HepG2 (cell line): Measurements from ENCODE around the gene CCDC142. TPM values are rescaled to one million over a fixed set of nuclear protein-coding genes. Genes with fewer than 3 reads are reported as not detected.
A peak's percentile ranks its signal among the peaks of the same experiment; 100 is the strongest.

Experiments
- ARNT2 ChIP-seq: sonication (generic); formaldehyde crosslinking; IDR thresholded peaks from 2 replicates; pipeline ENCODE4 v1.8.0; 2022; ENCODE audit warnings: mild to moderate bottlenecking, low read depth, missing genetic modification reagents, moderate library complexity
- ATRX ChIP-seq: sonication (generic); formaldehyde crosslinking; IDR thresholded peaks from 2 replicates; pipeline ENCODE4 v1.4.0; 2020; ENCODE audit warnings: missing genetic modification reagents, borderline replicate concordance
- CHD4 ChIP-seq: fragments of 200-600 bp; sonication (generic); IDR thresholded peaks from 2 replicates; pipeline ENCODE4 v1.7.0; 2017; ENCODE audit warnings: mild to moderate bottlenecking, low read length, borderline replicate concordance
- HOXA7 ChIP-seq: sonication (generic); formaldehyde crosslinking; IDR thresholded peaks from 2 replicates; pipeline ENCODE4 v1.8.1; 2022; ENCODE audit warnings: mild to moderate bottlenecking, missing genetic modification reagents, moderate library complexity
- HOXA9 ChIP-seq: sonication (generic); formaldehyde crosslinking; IDR thresholded peaks from 2 replicates; pipeline ENCODE4 v1.8.1; 2022; ENCODE audit warnings: missing genetic modification reagents, mild to moderate bottlenecking, moderate library complexity, borderline replicate concordance
- MED1 ChIP-seq: sonication (generic); formaldehyde crosslinking; IDR thresholded peaks from 2 replicates; pipeline ENCODE4 v1.4.0; 2020; ENCODE audit warnings: missing genetic modification reagents
- MIXL1 ChIP-seq: IDR thresholded peaks from 2 replicates; pipeline ENCODE4 v1.6.1; 2016
- MTA1 ChIP-seq: sonication (generic); formaldehyde crosslinking; IDR thresholded peaks from 2 replicates; pipeline ENCODE4 v1.4.0; 2020; ENCODE audit warnings: missing genetic modification reagents, mild to moderate bottlenecking, borderline replicate concordance
- NCOA2 ChIP-seq: sonication (generic); formaldehyde crosslinking; IDR thresholded peaks from 2 replicates; pipeline ENCODE4 v1.8.0; 2022; ENCODE audit warnings: inconsistent platforms
- PHB2 ChIP-seq: fragments of 450-650 bp; IDR thresholded peaks from 2 replicates; pipeline ENCODE4 v1.6.1; 2018; ENCODE audit not compliant: partially characterized antibody
- PLRG1 ChIP-seq: fragments of 450-650 bp; conservative IDR thresholded peaks from 2 replicates; pipeline ENCODE4 v1.6.1; 2016
- POLR2A ChIP-seq, 2 experiments: IDR thresholded peaks; 2 replicates each; pipeline ENCODE4 v1.6.1; 2011; ENCODE audit warnings: low read depth in 2 of 2, low read length in 2 of 2, mild to moderate bottlenecking in 1 of 2, moderate library complexity in 1 of 2; ENCODE audit not compliant: insufficient read depth in 1 of 2
- PPARG ChIP-seq: conservative IDR thresholded peaks from 2 replicates; pipeline ENCODE4 v1.6.1; 2016; ENCODE audit warnings: missing biosample characterization, missing genetic modification reagents
- SALL2 ChIP-seq: sonication (generic); formaldehyde crosslinking; IDR thresholded peaks from 2 replicates; pipeline ENCODE4 v1.8.1; 2023; ENCODE audit warnings: mild to moderate bottlenecking, missing genetic modification reagents, inconsistent platforms
- SIX4 ChIP-seq: sonication (generic); formaldehyde crosslinking; IDR thresholded peaks from 2 replicates; pipeline ENCODE4 v1.4.0; 2020; ENCODE audit warnings: missing genetic modification reagents
- SMAD3 ChIP-seq: sonication (generic); formaldehyde crosslinking; IDR thresholded peaks from 2 replicates; pipeline ENCODE4 v1.4.0; 2020; ENCODE audit warnings: missing genetic modification reagents
- TBL1XR1 ChIP-seq: fragments of 150-350 bp; IDR thresholded peaks from 2 replicates; pipeline ENCODE4 v1.6.1; 2014; ENCODE audit warnings: borderline replicate concordance, low read length; ENCODE audit not compliant: partially characterized antibody
- ZFP37 ChIP-seq: sonication (generic); formaldehyde crosslinking; IDR thresholded peaks from 2 replicates; pipeline ENCODE4 v1.4.0; 2020; ENCODE audit warnings: missing genetic modification reagents, borderline replicate concordance
- ZFP91 ChIP-seq: sonication (generic); formaldehyde crosslinking; IDR thresholded peaks from 2 replicates; pipeline ENCODE4 v1.9.0; 2022; ENCODE audit warnings: missing genetic modification reagents, mild to moderate bottlenecking, borderline replicate concordance
- ZNF251 ChIP-seq: sonication (generic); formaldehyde crosslinking; IDR thresholded peaks from 2 replicates; pipeline ENCODE4 v1.9.0; 2021; ENCODE audit warnings: mild to moderate bottlenecking, missing genetic modification reagents
- ZNF274 ChIP-seq: sonication (generic); formaldehyde crosslinking; IDR thresholded peaks from 2 replicates; pipeline ENCODE4 v1.5.1; 2020; ENCODE audit warnings: mild to moderate bottlenecking, missing genetic modification reagents
- ZNF484 ChIP-seq: sonication (generic); formaldehyde crosslinking; IDR thresholded peaks from 2 replicates; pipeline ENCODE4 v1.5.1; 2020; ENCODE audit warnings: mild to moderate bottlenecking, low read depth, missing genetic modification reagents, borderline replicate concordance
- ZNF501 ChIP-seq: sonication (generic); formaldehyde crosslinking; IDR thresholded peaks from 2 replicates; pipeline ENCODE4 v1.5.1; 2020; ENCODE audit warnings: mild to moderate bottlenecking, moderate library complexity, missing genetic modification reagents
- ZNF598 ChIP-seq: sonication (generic); formaldehyde crosslinking; IDR thresholded peaks from 2 replicates; pipeline ENCODE4 v1.5.1; 2020; ENCODE audit warnings: mild to moderate bottlenecking, missing genetic modification reagents, borderline replicate concordance
- ZNF776 ChIP-seq: sonication (generic); formaldehyde crosslinking; IDR thresholded peaks from 2 replicates; pipeline ENCODE4 v1.4.0; 2020; ENCODE audit warnings: mild to moderate bottlenecking, missing genetic modification reagents
- ZNF850 ChIP-seq: sonication (generic); formaldehyde crosslinking; conservative IDR thresholded peaks from 2 replicates; pipeline ENCODE4 v1.9.0; 2021; ENCODE audit warnings: mild to moderate bottlenecking, missing genetic modification reagents
- polyA plus RNA-seq, 8 experiments: library from polyadenylated mRNA; depleted of rRNA in 3 of 8; stranded (reverse) in 7 of 8; unstranded in 1 of 8; fragments of >200 nt; fragmentation: Illumina TruSeq in 4 of 8; extraction: Trizol in 4 of 8; gene quantifications; 2 replicates each; pipeline versions ENCODE4 v1.2.1 to v1.2.3, GENCODE V29; 2011 to 2016; ENCODE audit warnings: low read depth in 4 of 8, missing spikeins in 1 of 8, mixed read lengths in 1 of 8; ENCODE audit not compliant: insufficient read depth in 1 of 8
- total RNA-seq, 5 experiments: library from RNA; depleted of rRNA; stranded (reverse); fragments of >200 nt; fragmentation: Illumina TruSeq; extraction: Trizol; gene quantifications; 2 replicates each; pipeline ENCODE4 v1.2.3, GENCODE V29; 2016; ENCODE audit warnings: low read depth in 1 of 5

Gene CCDC142
- total and polyA plus RNA-seq, 2 of the 13 experiments (the other 11 are each of a cell fraction or from before 2014, with no cell fraction given): 14.7 to 30.4 TPM

- TF ChIP-seq ZFP91 (CRISPR knock-in tag) (peak; percentile 91; the same call in 1 of the 2 replicates), TBL1XR1 (peak; percentile 76), MIXL1 (CRISPR knock-in tag) (no peak; the same call in none of the 2 replicates), ZNF274 (CRISPR knock-in tag) (peak; percentile 47; the same call in 1 of the 2 replicates), ZFP37 (CRISPR knock-in tag) (no peak; the same call in 1 of the 2 replicates), PLRG1 (no peak), SMAD3 (CRISPR knock-in tag) (peak; percentile 76; the same call in 1 of the 2 replicates), PHB2 (no peak), ZNF251 (CRISPR knock-in tag) (no peak), ZNF850 (CRISPR knock-in tag) (peak; percentile 80), NCOA2 (CRISPR knock-in tag) (peak; percentile 49), POLR2A (IDR thresholded peaks at IDR 0.05; ENCODE audit: insufficient read depth in 1 of 2, low read depth in 2 of 2, low read length in 2 of 2) (peak; percentile 82 to 89), ATRX (no peak), PPARG (no peak; the same call in 1 of the 2 replicates), CHD4 (no peak), SALL2 (peak; percentile 71), MED1 (peak; percentile 83), HOXA7 (CRISPR knock-in tag) (no peak), MTA1 (CRISPR knock-in tag) (0 out of 2 replicates have a peak, but pooled peaks have one; percentile 41), ARNT2 (peak; percentile 68), HOXA9 (CRISPR knock-in tag) (peak; percentile 80), ZNF776 (CRISPR knock-in tag) (peak; percentile 64; the same call in 1 of the 2 replicates), SIX4 (no peak), ZNF501 (CRISPR knock-in tag) (peak; percentile 99), ZNF484 (CRISPR knock-in tag) (no peak), ZNF598 (CRISPR knock-in tag) (peak; percentile 15; the same call in 1 of the 2 replicates)
Observed at GRCh38 chr2:74529357-74530238, 46.8 kb upstream of the CCDC142 start, which contains the start of the genes AUP1 and HTRA2 (continued).
